OCI-LY7 (cell line): ENCODE measurements around the gene AGMO.

Source experiments
- EZH2phosphoT487 ChIP-seq: fragments of 200-600 bp; sonication (generic); IDR thresholded peaks from 2 replicates; pipeline ENCODE4 v1.6.1; 2018; ENCODE audit warnings: low read depth, borderline replicate concordance, mild to moderate bottlenecking, mixed run types, antibody characterized with exemption, low read length, moderate library complexity, mixed read lengths
- TF ChIP-seq, protein P1 (sequence below): fragments of 200-600 bp; sonication (generic); conservative IDR thresholded peaks from 2 replicates; pipeline ENCODE4 v1.5.1; 2014; ENCODE audit warnings: mild to moderate bottlenecking, antibody characterized with exemption, low read length, moderate library complexity, mixed read lengths

DNA sequence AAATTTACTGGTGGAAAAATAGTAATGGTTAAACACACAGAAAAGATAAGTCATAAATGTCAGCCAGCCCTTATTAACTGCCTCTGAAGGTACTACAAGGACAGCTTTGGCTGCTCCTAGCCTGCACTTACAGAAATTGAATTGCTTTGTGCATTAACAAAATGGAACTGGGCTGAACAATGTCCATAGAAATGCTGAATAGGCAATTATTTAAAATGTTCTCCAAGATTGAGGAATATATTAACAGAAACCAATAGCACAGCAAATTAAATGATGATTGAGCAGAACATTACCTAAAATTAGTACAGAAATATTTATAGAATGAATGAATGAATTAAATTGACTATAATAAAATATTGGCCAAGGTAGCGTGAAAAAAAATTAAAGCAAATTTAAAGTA is 42.4 kb upstream of the AGMO start:
- TF ChIP-seq EZH2phosphoT487, result no peak
- TF ChIP-seq, protein P1, sequence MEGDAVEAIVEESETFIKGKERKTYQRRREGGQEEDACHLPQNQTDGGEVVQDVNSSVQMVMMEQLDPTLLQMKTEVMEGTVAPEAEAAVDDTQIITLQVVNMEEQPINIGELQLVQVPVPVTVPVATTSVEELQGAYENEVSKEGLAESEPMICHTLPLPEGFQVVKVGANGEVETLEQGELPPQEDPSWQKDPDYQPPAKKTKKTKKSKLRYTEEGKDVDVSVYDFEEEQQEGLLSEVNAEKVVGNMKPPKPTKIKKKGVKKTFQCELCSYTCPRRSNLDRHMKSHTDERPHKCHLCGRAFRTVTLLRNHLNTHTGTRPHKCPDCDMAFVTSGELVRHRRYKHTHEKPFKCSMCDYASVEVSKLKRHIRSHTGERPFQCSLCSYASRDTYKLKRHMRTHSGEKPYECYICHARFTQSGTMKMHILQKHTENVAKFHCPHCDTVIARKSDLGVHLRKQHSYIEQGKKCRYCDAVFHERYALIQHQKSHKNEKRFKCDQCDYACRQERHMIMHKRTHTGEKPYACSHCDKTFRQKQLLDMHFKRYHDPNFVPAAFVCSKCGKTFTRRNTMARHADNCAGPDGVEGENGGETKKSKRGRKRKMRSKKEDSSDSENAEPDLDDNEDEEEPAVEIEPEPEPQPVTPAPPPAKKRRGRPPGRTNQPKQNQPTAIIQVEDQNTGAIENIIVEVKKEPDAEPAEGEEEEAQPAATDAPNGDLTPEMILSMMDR, result no peak
